ENCODE results near the gene CLPSL1.

DNA sequence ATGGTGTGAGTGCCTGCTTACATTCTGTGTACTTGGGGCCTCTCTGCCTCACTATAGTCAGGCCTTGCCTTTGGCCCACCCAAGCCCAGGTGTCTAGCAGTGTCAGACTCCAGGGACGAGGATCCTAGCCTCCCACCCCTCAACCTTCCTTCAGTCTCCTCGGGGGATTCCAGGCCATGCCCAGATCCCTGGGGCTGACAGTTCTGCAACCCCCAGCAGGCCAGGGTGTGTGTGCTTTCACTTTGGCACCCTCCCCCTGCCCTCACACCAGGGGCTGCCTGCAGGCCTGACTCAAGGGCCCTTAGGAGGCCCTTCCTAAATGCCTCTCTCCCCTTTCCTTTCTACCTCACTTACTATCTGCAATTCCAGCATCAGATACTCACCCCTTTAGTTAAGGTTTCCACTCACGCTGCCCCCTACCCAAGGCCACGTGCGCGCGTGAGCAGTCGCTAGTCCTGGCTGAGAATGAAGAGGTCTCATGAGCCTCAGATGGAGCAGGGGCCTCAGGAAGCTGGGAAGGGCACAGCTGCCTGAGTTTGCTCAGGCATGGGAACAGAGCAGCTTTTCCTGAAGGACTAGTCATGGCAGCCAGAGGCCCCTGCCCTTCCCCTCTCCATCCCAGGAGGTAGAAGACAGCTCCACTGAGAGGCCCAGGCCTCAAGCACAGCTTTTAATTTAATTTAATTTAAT is 17.2 kb downstream of the CLPSL1 start:
- TF ChIP-seq, protein P1, sequence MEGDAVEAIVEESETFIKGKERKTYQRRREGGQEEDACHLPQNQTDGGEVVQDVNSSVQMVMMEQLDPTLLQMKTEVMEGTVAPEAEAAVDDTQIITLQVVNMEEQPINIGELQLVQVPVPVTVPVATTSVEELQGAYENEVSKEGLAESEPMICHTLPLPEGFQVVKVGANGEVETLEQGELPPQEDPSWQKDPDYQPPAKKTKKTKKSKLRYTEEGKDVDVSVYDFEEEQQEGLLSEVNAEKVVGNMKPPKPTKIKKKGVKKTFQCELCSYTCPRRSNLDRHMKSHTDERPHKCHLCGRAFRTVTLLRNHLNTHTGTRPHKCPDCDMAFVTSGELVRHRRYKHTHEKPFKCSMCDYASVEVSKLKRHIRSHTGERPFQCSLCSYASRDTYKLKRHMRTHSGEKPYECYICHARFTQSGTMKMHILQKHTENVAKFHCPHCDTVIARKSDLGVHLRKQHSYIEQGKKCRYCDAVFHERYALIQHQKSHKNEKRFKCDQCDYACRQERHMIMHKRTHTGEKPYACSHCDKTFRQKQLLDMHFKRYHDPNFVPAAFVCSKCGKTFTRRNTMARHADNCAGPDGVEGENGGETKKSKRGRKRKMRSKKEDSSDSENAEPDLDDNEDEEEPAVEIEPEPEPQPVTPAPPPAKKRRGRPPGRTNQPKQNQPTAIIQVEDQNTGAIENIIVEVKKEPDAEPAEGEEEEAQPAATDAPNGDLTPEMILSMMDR (CRISPR knock-in tag; IDR thresholded peaks at IDR 0.05) = no peak
- TF ChIP-seq ZNF780A (CRISPR knock-in tag; IDR thresholded peaks at IDR 0.05) = no peak
- no peak for TF ChIP-seq SMC3 (IDR thresholded peaks at IDR 0.05; ENCODE audit: low read length)
- TF ChIP-seq, protein P2, sequence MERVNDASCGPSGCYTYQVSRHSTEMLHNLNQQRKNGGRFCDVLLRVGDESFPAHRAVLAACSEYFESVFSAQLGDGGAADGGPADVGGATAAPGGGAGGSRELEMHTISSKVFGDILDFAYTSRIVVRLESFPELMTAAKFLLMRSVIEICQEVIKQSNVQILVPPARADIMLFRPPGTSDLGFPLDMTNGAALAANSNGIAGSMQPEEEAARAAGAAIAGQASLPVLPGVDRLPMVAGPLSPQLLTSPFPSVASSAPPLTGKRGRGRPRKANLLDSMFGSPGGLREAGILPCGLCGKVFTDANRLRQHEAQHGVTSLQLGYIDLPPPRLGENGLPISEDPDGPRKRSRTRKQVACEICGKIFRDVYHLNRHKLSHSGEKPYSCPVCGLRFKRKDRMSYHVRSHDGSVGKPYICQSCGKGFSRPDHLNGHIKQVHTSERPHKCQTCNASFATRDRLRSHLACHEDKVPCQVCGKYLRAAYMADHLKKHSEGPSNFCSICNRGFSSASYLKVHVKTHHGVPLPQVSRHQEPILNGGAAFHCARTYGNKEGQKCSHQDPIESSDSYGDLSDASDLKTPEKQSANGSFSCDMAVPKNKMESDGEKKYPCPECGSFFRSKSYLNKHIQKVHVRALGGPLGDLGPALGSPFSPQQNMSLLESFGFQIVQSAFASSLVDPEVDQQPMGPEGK (CRISPR knock-in tag; IDR thresholded peaks at IDR 0.05) = no peak
- no peak for TF ChIP-seq GTF2F1 (IDR thresholded peaks at IDR 0.05; ENCODE audit: low read length)
- TF ChIP-seq, protein P3, sequence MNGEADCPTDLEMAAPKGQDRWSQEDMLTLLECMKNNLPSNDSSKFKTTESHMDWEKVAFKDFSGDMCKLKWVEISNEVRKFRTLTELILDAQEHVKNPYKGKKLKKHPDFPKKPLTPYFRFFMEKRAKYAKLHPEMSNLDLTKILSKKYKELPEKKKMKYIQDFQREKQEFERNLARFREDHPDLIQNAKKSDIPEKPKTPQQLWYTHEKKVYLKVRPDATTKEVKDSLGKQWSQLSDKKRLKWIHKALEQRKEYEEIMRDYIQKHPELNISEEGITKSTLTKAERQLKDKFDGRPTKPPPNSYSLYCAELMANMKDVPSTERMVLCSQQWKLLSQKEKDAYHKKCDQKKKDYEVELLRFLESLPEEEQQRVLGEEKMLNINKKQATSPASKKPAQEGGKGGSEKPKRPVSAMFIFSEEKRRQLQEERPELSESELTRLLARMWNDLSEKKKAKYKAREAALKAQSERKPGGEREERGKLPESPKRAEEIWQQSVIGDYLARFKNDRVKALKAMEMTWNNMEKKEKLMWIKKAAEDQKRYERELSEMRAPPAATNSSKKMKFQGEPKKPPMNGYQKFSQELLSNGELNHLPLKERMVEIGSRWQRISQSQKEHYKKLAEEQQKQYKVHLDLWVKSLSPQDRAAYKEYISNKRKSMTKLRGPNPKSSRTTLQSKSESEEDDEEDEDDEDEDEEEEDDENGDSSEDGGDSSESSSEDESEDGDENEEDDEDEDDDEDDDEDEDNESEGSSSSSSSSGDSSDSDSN (CRISPR knock-in tag; IDR thresholded peaks at IDR 0.05) = no peak
- no peak for TF ChIP-seq PAX8 (CRISPR knock-in tag; IDR thresholded peaks at IDR 0.05; ENCODE audit: borderline replicate concordance)
- TF ChIP-seq NFE2 (CRISPR knock-in tag; IDR thresholded peaks at IDR 0.05) = no peak
- TF ChIP-seq, protein P4, sequence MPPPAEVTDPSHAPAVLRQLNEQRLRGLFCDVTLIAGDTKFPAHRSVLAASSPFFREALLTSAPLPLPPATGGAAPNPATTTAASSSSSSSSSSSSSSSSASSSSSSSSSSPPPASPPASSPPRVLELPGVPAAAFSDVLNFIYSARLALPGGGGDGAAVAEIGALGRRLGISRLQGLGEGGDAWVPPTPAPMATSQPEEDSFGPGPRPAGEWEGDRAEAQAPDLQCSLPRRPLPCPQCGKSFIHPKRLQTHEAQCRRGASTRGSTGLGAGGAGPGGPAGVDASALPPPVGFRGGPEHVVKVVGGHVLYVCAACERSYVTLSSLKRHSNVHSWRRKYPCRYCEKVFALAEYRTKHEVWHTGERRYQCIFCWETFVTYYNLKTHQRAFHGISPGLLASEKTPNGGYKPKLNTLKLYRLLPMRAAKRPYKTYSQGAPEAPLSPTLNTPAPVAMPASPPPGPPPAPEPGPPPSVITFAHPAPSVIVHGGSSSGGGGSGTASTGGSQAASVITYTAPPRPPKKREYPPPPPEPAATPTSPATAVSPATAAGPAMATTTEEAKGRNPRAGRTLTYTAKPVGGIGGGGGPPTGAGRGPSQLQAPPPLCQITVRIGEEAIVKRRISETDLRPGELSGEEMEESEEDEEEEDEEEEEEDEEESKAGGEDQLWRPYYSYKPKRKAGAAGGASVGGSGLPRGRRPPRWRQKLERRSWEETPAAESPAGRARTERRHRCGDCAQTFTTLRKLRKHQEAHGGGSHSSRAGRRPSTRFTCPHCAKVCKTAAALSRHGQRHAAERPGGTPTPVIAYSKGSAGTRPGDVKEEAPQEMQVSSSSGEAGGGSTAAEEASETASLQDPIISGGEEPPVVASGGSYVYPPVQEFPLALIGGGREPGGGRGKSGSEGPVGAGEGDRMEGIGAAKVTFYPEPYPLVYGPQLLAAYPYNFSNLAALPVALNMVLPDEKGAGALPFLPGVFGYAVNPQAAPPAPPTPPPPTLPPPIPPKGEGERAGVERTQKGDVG (CRISPR knock-in tag; IDR thresholded peaks at IDR 0.05; ENCODE audit: borderline replicate concordance) = no peak
- TF ChIP-seq, protein P5, sequence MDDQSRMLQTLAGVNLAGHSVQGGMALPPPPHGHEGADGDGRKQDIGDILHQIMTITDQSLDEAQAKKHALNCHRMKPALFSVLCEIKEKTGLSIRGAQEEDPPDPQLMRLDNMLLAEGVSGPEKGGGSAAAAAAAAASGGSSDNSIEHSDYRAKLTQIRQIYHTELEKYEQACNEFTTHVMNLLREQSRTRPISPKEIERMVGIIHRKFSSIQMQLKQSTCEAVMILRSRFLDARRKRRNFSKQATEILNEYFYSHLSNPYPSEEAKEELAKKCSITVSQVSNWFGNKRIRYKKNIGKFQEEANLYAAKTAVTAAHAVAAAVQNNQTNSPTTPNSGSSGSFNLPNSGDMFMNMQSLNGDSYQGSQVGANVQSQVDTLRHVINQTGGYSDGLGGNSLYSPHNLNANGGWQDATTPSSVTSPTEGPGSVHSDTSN (CRISPR knock-in tag; IDR thresholded peaks at IDR 0.05; ENCODE audit: borderline replicate concordance) = no peak
- no peak for TF ChIP-seq KLF16 (CRISPR knock-in tag; IDR thresholded peaks at IDR 0.05)
- peak; percentile 12; the same call in 1 of the 2 replicates for TF ChIP-seq ZFX (CRISPR knock-in tag; IDR thresholded peaks at IDR 0.05; ENCODE audit: low read depth)
- TF ChIP-seq, protein P6, sequence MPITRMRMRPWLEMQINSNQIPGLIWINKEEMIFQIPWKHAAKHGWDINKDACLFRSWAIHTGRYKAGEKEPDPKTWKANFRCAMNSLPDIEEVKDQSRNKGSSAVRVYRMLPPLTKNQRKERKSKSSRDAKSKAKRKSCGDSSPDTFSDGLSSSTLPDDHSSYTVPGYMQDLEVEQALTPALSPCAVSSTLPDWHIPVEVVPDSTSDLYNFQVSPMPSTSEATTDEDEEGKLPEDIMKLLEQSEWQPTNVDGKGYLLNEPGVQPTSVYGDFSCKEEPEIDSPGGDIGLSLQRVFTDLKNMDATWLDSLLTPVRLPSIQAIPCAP (CRISPR knock-in tag; IDR thresholded peaks at IDR 0.05; ENCODE audit: low read depth) = no peak
- no peak for TF ChIP-seq JUND (CRISPR knock-in tag; IDR thresholded peaks at IDR 0.05)
